ENCODE measurements around the gene PALB2.
A peak's percentile ranks its signal among the peaks of the same experiment; 100 is the strongest.

PALB2 gene

DNA sequence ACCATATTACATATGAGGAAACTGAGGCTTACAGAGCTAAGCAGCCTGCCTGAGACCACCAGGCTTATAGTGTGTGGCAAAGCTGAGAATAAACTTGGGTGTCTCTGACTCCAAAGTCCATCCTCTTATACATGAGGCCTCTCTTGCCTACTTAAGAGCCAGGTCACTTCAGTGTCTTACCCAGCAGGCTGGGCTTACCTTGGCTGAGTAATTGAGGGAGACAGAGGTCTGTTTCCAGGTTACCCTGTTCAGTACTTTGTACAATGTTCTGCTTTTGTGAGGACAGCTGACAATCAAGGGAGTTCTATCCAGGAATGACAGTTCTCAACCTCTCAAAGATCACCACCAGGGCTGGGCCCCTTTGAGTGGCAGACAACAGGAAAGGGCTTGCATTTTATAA is 59.3 kb downstream of the PALB2 start:
- DNase-seq (ENCODE audit: low spot score) = no peak

DNA sequence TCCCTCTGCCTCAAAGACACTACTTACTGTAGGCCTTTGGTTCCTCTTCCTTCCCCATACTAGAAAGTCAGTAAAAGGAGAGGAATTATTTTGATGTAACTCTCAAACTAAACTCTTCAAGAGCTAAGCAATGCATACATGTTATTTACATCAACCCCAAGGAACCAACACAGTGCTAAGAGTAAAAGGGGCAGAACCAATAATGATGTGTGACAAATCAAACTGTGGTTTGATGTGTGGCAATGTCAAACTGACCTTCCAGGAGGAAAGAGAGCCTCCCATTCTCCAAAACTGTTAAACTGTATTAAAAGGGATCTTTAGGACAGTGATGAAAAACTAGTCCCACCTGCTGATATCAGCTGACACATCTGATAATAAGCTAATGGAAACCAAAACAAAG is 60.7 kb downstream of the PALB2 start:
- no peak for DNase-seq (ENCODE audit: low spot score)

DNA sequence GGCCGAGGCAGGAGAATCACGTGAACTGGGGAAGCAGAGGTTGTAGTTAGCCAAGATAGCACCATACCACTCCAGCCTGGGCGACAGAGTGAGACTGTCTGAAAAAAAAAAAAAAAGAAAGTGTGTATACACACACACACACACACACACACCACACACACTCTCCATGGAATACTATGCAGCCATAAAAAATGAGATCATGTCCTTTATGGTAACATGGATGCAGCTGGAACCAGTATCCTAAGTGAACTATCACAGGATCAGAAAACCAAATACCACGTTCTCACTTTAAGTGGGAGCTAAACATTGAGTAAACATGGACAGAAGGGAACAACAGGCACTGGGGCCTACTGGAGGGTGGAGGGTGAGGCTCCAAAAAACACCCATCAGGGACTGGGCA is 61.7 kb downstream of the PALB2 start:
- DNase-seq (ENCODE audit: low spot score) = no peak

DNA sequence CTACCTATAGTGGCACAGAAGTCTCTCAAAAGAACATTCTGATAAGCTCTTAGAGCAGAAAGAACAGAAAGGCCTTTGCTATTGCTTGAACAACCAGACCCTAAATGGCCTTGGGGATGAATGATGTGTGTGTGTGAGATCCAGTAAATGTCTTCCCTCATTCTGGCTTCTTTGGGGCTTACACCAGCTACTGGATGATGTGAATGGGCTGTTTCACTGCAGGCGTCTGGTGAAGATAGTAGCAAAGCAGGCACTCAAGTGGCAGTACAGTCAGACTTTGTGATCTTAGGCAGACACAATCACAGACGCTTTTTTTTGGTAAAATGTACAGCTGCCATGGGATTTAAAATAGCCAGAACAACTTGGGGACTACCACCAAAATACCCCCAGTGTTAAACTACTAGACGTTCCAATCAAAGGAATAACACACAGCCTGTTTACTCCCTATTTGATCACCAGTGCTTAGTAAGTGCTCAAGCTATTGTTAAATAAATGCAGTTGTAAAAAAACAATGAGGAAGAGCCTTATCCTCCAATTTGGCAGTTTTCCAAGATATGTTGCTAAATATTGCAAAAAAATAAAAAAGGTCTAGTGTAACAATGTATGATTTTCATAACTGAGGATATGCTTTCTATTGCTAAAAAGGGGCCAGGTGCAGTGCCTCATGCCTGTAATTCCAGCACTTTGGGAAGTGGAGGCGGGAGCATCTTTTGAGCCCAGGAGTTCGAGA is 62.8 kb downstream of the PALB2 start:
- no peak for DNase-seq (ENCODE audit: low spot score)

DNA sequence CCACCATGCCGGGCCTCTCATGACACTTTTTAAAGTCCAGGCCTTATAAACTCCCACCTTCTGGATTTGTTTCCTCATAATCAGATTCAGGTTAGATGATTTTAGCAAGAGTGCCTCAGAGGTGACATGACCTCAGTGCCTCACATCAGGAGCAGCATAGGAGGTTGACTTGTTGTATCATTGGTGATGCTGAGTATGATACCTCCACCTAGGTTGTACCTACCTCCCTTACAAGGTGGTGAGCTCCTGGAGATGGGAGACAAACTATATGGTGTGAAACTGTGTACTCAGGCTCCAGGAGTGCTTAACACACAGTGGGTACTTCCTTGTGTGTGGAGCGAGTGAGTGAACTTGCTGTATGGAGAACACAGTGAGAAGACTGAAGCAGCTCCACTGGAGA is 63.6 kb downstream of the PALB2 start:
- no peak for DNase-seq (ENCODE audit: low spot score)

DNA sequence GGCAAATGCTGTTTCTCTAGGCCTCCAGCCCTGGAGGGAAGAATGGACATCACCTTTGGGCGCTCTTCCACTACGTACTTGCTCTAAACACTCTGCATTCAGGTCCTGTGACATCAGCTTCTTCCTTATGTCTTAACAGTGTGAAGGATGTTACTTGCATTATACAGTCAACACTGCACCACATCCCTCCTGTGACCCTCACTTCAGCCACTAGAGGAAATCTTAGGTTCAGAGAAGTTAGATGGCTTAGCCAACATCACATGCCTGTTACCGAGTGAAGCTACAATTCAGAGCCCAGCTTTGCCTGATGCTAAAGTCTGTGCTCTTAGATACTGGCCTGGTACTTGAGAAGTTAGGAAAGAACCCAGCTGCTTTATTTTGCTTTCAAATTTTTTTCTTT is 65.3 kb downstream of the PALB2 start:
- peak; percentile 47 for DNase-seq (ENCODE audit: low spot score)

DNA sequence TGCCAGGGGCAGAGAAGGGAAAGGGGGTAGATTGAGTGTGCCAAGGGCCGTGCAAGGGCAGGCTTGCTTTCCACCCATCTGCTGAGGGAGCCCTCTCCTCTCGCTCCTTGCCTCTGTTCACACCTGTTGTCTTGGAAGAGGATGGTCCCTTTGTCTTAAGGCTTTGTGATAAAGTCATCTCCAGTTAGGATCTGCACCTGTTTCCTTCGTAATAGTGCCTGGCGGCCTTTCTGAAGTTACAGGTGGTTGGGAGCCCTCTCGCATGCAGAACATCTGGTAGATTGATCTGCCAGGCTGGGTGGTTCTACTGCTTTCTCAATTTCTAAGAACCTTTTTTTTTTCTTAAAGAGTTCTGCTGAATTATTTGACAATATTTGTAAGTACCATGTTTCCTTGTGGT is 67.3 kb downstream of the PALB2 start:
- no peak for DNase-seq (ENCODE audit: low spot score)

DNA sequence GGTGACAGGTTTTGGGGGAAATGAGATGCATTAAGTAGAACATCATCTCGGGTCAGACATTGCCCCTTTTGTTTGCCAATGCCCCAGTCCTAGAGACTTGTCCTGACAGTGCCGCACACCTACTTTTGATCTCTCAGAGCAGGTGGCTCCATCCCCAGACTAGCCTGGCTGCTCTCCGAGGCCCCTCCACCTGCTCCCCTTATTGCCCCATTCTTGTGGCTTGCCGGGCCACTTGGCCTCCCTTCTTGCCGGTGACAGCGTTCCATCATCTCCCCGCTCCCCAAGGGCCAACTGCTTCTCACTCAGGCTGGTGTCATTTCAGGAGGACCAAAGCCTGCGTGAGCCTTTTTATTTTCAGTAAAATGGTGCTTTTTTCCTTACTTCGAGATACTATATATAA is 68.7 kb downstream of the PALB2 start:
- no peak for DNase-seq (ENCODE audit: low spot score)

DNA sequence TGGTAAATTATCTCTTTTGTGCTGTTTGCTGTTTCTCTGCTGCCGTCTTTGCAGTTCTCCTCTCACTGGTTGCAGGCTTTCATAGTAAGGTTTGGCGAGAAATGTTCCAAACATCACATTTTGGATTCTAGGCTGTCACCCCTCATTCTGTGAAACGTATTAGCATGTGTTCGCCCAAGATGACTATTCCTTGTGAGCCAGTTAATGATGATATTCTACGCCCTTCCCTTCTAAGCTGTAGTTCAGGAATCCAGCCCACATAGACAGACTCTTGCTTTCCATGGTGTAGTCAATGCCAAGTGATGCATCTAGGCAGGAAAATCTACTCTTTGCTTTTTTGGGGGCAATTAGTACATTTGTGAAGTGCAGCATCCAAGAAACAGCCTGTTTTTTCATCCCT is 69.2 kb downstream of the PALB2 start:
- no peak for DNase-seq (ENCODE audit: low spot score)

DNA sequence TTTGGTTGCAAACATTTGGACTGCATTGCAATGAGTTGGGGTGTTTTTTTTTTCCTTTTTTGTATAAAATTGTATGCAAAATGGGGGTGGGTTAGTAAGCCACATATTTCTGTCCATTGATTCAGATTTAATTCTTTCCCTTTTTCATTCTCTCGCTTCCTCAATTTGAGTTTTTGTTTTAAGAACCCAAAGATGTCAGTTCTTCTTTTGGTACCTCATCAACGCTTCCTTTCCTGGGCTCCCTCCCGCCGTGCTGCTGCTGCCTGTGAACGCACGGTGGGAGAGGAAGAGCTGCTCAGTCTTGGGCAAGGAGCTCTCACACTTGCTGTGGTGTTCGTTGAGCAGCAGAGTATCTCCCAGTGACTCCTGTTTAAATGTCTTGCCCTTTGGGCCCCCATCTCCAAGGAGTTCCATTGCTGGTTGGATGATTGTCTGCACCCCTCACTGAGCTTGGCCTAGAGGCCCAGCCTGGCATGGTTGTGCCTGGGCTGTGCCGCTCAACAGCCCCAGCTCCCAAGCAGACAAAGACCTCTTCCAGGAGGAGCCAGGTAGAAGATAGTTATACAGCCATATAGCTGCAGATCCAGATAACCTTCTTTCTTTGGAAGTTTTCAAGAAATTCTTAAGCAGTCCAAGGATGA is 70.0 kb downstream of the PALB2 start:
- DNase-seq (ENCODE audit: low spot score) = peak; percentile 25

DNA sequence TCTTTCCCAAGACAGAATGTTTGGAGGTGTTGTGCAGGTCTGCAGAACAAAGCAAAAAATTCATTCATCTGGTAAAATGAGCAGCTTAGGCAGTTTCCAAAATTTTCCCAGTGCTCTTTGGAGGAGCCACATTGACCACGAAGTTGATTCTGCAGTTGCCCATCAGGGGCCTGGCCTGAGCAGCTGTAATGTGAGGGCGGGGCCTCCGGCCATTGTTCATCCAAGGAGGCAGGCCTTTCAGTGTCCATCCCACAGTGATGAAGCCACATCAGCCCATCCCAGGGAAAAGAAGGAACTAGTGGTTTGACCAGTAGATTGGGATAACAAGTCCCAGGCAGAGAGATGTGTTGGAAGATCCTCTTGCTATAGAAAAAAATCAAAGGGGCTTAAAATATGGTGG is 73.5 kb downstream of the PALB2 start:
- no peak for DNase-seq (ENCODE audit: low spot score)

DNA sequence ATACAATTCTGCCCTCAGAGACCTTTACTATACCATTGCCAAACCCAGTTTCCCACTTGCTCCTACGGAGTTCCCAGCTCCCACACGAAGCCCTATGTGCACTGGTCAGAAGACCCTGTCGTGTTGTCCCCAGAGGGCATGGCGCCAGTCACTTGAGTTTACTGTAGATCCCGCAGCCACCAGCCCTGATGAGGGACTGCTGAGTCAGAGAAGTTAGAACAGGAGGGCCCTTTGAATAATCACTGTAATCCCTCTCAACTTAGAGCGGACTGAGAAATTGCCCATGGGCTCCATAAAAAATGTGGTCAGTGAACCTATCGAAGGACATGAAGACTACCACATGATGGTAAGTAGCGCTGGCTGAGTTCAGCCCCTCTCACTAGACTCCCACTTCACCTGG is 74.4 kb downstream of the PALB2 start:
- DNase-seq (ENCODE audit: low spot score) = no peak

DNA sequence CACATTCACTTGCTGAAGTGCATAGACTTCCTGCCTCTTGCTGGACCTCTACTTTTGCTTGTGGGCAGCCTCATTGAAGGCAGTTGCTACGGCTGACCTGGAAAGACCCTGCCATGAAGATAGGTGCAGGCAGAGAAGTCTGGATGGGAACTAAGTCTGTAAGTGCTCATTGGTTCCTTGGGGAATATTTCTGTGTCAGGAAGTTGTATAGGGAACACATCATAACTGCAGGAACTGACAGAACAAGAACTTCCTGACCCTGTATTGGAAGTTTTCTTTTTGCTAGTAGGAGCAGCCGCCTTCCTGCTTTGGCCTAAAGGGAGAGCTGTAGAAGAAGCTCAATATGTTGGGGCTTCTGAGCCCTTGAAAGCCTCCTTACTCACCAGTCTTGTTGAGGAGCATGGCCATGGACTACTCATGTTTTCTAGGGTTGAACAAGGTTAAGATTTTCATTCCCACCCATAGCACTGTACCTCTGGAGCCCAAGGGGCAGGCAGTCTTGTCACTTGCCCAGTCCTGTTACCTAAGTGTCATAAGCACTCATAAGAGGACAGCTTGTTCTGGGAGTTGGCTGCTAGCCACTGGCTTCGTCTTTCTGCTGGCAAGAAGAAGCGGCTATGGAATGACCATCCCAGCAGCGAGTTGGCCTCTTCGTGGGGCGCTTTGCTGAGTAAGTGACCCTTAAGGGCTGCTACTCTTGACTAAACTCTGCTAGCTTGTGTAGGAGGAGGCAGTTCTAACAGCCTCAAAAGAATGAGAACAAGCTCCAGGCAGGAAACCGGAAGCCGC is 76.3 kb downstream of the PALB2 start:
- DNase-seq (ENCODE audit: low spot score) = no peak

DNA sequence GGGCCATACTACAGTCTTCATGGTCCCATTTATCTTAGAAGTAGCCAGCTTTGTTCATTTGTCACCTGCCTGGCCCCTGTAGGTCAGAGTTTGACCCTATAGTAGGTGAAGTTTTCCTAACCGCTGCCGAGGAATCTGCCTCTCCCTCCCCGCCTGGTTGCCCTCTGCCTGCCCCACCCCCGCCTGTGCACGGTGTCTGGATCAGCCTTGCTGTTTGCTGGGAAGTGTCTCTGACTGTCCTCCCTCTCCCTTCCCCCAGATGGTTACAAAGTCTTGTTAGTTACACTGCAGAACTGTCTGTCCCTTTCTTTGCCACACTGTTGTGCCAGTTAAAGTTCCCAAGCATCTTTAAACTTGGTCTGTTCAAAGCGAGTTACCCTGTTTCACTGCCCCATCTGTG is 77.9 kb downstream of the PALB2 start:
- no peak for DNase-seq (ENCODE audit: low spot score)

DNA sequence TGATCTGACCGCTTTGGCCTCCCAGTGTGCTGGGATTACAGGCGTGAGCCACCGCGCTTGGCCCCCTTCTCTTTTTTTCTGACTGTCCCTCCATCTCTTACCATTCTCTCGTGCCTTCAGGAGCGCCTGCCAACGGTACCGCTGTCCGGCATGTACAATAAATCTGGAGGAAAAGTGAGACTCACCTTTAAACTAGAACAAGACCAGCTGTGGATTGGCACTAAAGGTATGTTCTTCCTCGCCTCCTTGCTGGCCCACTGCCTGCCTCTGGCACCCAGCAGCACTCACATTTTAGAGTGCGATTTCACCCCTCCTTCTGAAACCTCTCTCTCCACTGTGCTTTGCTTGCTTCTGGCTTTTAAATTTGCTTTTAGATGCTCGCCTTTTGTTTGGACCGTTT is 78.6 kb downstream of the PALB2 start:
- no peak for DNase-seq (ENCODE audit: low spot score)

DNA sequence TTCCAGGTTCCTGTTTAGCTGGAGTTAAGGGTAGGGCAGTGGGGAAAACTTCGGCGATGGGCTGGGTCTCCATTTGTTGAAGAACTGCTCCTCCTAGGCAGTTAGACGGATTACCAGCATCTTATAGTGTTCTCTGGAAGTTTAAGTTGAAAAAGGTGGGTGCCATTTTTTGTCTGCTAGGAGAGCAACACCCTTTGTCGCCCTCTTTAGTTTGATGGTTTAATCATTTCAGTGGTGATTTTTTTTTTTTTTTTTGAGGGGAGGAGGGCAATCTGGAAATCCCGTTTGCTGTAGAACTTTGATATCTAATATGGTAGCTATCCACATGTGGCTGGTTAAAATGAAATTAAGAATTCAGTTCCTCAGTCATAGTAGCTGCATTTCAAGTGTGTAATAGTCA is 79.5 kb downstream of the PALB2 start:
- peak; percentile 35 for DNase-seq (ENCODE audit: low spot score)

DNA sequence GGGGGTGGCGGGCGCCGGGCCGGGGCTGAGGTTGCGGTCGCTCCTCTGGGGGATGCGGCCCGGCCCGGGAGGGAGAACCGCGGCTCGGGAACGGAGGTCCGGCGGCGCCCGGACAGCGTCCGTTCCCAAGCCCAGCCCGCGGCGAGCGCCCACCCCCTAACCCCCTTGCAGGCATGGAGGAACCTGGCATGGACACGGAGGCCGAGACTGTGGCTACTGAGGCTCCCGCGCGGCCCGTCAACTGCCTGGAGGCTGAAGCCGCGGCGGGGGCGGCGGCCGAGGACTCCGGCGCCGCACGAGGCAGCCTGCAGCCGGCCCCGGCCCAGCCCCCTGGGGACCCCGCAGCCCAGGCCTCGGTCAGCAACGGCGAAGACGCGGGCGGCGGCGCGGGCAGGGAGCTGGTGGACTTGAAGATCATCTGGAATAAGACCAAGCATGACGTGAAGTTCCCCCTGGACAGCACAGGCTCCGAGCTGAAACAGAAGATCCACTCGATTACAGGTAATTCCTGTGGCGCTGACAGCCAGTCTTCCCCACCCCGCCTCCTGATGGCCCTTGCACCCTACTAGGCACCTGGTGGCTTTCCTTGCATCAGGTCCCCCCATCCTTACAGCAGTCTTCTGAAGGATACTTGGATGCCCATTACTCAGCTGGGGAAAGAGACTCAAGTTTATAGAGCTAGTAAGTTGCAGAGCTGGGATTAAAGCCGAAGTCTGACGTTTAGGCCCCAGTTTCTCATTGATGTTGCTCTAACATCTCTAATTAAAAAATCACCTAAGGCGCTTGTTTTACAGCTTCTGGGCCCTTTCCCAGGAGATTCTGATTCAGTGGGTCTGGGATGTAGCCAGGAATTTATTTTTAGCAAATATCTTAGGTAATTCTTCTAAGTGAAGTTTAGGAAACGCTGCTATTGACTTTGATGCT is 83.1 kb downstream of the PALB2 start:
- DNase-seq (ENCODE audit: low spot score) = peak; percentile 21

DNA sequence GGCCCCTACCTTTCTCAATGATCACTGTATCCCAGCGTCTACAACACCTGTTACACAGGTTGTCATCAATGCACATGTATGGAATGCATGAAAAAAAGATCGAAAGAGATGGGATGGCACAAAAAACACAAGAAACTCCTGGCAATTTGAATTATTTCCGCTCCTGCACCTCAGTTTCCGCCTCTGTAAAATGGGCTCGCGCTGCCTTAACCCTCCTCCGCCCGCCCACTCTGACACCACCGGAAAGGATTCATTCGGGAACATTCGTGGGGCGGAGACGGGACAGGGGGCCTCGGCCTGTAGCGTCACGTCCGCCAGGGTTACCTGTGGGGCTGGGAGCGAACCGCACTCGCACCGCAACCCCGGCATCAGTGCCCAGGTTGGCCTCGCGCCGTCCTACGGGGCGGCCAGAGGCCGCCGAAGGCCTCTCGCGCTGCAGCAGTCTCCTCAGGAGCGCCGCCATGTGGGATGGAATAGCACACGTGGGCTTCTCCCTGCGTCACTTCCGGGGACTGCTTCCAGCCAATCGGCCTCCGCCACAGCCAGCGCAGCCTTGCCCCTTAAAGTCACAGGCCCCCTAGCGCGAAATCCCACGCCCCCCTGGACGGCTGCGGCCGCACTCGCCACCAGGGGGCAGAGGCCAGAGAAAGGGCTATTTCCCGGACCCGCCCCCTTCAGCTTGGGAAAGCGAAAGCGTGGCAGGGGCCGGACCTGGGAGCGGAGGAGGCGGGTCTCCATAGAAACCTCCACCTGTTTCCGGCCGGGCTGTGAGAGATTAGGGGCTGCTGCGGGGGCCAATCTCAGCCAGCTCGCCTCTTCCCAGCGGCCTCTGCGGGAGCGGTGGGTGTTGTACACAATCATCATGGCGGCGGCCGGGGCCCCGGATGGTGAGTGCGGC is 84.0 kb downstream of the PALB2 start, which contains the start of the genes EARS2 and UBFD1:
Gene EARS2, minus strand, starts transcription at position 470 of the 898 bp plus-strand sequence. Its CDS starts 7 bp downstream, at position 463.
Gene UBFD1, plus strand, starts transcription at position 847 of the 898 bp plus-strand sequence. Its CDS starts 16 bp downstream, at position 863.
- peak; percentile 99 for DNase-seq (ENCODE audit: low spot score)

DNA sequence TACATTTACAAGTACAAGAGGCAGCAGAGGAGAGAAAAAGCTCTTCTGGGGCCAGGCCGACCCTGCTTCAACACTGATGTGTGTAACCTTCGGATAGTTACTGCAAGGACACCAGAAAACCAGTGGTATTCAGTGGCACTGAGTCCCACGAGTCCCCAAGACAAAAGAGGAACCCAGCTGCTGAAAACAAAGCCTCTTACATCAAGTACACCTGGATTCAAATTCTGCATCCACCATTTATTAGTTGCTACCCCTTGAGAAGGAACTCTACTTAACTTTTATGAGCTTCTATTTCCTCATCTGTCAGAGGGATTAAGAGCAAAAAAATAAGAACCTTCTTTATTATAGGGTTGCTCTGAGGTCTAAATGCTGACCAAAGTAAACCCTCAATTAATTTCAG is 86.6 kb downstream of the PALB2 start:
- DNase-seq (ENCODE audit: low spot score) = no peak

Measured in NAMALWA (cell line).